Neural cell (in vitro differentiated cells): Measurements from ENCODE around the gene JPH4.

ENCODE experiments used
- CTCF ChIP-seq: fragments of 450-650 bp; IDR thresholded peaks from 2 replicates; pipeline ENCODE4 v1.5.1; 2014; ENCODE audit warnings: antibody characterized with exemption, mild to moderate bottlenecking, moderate library complexity; ENCODE audit not compliant: poor library complexity, severe bottlenecking
- TAF1 ChIP-seq: IDR thresholded peaks from 2 replicates; pipeline ENCODE4 v1.6.1; 2012; ENCODE audit warnings: low read depth

GRCh38 chr14:23525611-23526010 lies 53.0 kb downstream of the JPH4 start:
- TF ChIP-seq TAF1, result no peak
- TF ChIP-seq CTCF, result no peak
